Ovary (tissue), 3 donors: ENCODE results near the gene MOB3C.

Source experiments
- POLR2A ChIP-seq: fragments of 450-650 bp; IDR thresholded peaks from one replicate; pipeline ENCODE4 v1.6.1; 2017; ENCODE audit warnings: antibody characterized with exemption, mild to moderate bottlenecking, moderate library complexity
- TF ChIP-seq, protein P1 (sequence below), 3 donors: fragments of 450-650 bp in 2 of 3; fragments of 200-600 bp in 1 of 3; IDR thresholded peaks; one replicate each; pipeline versions ENCODE4 v1.5.1 to v1.8.0; 2016 to 2022; ENCODE audit warnings: antibody characterized with exemption in 3 of 3, mild to moderate bottlenecking in 1 of 3
- donor health status: DM: no; HTN: no; CAD: no.

DNA sequence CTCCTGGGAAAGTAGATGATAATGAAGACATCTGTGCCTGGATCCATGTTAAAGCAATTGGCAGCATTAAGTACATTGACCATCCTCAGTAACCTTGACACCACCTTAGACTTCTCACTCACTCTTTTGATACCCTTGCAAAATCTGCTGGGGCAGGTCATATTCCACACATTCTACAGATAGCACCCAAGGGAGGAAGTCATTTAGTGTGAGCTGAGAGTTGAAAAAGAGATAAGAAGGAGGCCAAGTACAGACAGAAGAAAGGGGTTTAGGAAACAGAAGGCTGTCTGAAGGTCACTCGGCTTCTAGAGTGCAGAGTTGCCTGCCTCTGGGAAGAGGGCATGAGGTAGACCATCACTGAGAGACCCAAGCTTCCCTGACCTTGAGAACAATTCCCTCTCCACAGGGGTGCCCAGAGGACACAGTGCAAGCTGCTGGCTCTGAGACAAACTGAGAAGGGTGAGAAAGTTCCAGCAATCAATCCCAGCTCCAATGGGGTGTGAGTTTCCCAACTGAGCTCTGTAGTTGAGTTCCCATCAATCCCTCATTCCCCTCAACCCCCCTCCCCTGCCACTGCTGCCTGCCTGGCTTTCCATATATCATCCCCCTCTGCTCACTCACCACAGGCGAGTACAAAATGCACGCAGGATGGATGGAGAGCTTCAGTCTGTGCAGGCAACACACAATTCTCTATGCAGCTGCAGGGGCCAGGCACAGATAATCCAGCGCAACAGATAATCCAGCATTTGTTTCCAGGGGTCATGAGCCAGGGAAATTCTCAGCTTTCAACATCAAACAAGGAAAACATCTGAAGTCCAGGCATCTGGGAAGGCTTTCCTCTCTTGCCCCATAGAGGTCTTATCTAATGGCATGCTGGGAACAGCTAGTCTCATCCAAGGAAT is 7.4 kb upstream of the MOB3C start:
- TF ChIP-seq, protein P1, sequence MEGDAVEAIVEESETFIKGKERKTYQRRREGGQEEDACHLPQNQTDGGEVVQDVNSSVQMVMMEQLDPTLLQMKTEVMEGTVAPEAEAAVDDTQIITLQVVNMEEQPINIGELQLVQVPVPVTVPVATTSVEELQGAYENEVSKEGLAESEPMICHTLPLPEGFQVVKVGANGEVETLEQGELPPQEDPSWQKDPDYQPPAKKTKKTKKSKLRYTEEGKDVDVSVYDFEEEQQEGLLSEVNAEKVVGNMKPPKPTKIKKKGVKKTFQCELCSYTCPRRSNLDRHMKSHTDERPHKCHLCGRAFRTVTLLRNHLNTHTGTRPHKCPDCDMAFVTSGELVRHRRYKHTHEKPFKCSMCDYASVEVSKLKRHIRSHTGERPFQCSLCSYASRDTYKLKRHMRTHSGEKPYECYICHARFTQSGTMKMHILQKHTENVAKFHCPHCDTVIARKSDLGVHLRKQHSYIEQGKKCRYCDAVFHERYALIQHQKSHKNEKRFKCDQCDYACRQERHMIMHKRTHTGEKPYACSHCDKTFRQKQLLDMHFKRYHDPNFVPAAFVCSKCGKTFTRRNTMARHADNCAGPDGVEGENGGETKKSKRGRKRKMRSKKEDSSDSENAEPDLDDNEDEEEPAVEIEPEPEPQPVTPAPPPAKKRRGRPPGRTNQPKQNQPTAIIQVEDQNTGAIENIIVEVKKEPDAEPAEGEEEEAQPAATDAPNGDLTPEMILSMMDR (IDR thresholded peaks at IDR 0.05), result no peak
- no peak for TF ChIP-seq POLR2A
